COLO829 (cell line): ENCODE data around the gene LTBP2.
A peak's percentile ranks its signal among the peaks of the same experiment; 100 is the strongest.

Experiments used
- DNase-seq: peaks from one replicate; pipeline ENCODE4 v3.0.0; 2012; ENCODE audit warnings: low spot score

LTBP2 gene

DNA sequence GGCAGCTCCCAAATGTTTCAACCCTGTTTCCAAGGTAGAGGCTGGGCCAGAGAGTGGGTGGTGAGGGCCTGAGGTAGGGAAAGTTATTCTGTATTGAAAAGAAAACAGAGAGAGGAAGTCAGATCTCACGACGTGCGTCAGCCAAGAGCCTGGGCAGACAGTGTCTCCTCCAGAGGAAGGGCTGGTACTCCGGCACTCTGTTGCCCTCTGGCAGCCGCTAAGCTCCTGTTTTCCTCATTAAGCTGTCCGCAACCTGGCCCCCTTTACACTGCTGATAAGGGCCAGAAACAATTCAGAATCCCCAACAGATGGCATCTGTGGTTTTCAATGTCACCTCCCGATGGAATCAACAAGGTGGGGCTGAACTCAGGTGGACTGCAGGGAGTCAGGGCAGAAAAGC lies 26.0 kb upstream of the LTBP2 start:
- no peak for DNase-seq

DNA sequence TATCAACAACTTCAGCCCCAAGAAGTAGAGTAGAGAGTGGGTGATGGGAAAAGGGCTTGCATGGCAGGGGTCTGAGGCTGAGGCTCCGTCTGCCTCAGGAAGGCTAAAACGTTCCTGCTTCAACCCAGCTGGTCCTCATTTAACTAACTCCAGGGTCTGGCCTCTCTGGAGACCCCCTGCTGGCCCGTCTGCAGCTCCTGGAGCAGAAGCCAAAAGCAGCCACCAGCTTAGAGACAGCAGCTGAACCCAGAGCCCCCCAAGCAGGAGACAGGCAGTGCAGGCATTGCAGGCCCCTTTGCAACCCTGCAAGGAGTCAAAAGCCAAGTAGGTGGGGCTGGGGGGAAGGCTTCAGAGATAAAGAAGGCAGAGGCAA lies 25.1 kb upstream of the LTBP2 start:
- no peak for DNase-seq

DNA sequence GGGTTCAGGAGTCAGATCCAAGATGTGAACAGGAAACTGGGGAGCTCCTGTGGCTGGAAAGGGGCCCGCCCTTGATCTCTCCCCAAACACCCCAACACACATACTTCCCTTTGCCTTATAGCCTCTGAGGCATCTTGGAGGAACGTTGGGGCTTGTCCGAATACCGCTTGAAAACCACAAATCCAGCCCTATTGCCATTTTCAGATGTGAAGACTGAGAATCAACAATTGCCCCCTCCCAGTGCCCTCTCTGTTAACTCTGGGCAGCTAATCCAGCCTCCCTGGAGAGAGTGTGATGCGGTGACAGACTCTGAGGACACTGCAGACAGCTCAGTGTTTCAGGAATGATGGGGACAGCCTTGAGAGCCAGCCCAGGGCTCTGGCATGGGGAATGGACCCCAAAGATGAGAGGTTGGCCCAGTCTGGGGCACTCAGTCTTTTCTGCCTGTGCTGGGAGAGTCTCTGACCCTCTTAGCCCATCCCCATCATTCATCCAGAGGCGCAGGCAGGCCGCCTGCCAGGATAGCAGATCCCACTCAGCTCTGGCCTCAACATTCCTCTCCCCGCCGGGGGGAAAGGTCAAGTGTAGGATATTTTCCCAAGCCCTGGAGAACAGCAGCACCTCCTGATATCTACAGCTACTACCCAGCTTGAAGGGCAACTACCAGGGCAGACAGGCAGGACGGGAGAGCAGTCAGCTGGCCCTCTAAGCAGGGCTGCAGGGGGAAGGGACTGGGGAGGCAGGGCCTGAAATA lies 24.6 kb upstream of the LTBP2 start:
- DNase-seq: no peak

DNA sequence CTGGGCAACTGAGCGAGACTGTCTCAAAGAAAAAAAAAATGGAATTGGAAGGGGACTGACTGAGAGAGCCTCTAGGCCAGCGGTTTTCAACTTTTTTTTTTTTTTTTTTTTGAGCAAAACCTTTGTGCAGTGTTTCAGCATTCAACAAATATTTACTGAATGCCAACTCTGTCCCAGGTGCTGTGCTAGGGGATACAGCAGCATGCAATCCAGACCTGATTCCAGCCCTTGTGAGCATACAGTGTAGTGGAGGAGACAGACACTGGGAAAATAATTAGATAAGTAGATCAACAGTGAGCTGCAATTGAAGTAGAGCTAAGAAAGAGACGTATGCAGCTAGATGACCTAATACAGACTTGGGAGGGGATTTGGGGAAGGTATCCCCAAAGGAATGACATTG lies 23.8 kb upstream of the LTBP2 start:
- DNase-seq: no peak

DNA sequence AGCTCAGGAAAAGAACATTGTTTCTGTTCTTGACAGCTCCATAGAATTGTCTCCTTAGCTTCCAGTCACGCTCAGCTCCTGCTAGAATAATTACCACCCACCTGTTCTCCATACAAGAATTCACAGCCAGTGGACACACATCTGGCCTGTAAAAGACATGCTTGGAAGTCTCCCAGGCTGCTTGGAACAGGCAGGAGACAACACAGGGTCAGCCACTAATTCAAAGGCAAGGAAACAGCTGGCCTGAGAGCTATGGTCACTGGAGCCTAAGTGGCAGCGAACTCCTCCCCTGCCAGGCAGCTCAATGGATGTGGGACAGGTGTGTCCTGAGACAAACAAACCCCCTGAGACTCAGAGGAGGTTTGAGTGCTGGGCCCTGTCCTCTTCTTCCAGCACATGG lies 22.9 kb upstream of the LTBP2 start:
- no peak for DNase-seq

GRCh38 chr14:74634481-74634880 lies 22.4 kb upstream of the LTBP2 start:
- no peak for DNase-seq

DNA sequence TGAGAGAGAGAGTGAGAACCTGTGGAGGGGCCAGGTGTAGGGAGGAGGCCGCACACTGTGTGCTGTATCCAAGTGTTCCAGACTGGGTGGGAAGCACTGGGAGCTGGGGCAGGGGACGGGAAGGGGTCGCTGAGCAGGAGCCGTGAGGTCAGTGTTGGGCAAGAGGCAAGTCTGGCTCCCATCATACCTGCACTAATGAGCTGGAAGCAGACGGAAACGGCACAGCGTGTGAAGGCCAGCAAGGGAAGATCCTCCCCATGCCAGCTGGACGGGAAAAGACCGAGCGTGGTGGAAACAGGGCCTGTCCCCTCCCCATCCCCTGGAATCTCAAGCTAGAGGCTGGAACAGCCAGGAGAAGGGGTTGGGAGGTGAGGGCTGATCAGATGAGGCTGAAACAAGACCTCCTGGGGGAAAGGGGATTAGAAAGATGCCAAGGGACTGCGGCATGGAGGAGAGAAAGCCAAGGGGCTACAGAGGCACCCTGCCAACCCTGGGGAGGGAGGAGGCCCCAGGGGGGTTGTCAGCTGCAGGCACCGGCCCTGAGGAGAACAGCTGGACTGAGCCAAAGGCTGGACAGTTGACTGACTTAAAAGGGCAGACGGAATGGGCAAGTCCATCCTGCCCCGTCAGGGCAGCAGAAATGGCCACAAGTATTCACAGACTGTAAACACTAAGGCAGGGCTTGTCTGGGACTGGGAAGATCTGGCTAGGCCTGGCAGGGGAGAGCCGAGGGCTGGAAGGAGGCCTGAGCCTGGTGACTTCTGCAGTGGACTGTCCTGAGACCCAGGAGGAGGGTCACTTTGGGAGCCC lies 19.0 kb upstream of the LTBP2 start:
- DNase-seq: no peak

GRCh38 chr14:74628418-74628817 lies 16.4 kb upstream of the LTBP2 start:
- DNase-seq: no peak

- no peak for DNase-seq
These were observed 15.0 kb upstream of the LTBP2 start for GRCh38 chr14:74627076-74627475.

DNA sequence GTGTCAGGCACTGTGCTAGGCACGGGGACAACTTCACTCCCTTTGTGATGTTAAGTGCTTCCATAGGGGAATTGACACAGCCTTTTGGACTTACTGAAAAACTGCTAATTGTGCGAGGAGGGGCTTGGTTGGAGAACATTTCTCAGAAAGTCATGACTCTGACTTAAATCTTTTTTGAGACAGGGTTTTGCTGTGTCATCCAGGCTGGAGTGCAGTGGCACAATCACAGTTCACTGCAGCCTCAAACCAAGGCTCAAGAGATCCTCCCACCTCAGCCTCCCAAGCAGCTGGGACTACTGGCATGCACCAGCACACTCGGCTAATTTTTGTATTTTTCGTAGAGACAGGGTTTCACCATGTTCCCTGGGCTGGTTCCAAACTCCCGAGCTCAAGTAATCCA lies 10.2 kb upstream of the LTBP2 start:
- no peak for DNase-seq

- no peak for DNase-seq
These were observed 9.5 kb upstream of the LTBP2 start for GRCh38 chr14:74621556-74621955.

- no peak for DNase-seq
These were observed 8.9 kb upstream of the LTBP2 start for GRCh38 chr14:74620923-74621322.

- peak; percentile 84 for DNase-seq
These were observed 8.5 kb upstream of the LTBP2 start for GRCh38 chr14:74620497-74620921.

DNA sequence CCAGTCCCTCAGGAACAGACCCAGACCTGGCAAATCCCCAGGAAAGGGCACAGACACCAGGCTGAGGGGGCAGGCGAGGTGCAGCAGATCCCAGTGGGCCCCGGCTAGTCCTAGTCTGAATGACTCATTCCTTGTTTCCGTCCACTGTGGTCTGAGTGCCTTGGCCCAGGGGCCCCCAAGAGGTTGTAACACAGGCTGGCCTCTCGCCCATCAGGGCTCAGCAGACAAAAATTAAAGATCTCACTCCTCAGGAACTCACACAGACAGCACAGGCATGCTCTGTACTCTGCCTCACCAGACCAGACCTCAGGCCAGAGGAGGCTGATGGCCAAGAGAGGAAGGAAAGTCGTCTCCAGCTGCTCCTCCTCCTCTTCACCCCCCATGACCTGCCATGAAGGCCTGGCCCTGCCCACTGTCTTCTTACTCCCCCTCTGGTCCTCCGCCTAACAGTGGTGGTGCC lies 7.7 kb upstream of the LTBP2 start:
- DNase-seq: peak; percentile 54

DNA sequence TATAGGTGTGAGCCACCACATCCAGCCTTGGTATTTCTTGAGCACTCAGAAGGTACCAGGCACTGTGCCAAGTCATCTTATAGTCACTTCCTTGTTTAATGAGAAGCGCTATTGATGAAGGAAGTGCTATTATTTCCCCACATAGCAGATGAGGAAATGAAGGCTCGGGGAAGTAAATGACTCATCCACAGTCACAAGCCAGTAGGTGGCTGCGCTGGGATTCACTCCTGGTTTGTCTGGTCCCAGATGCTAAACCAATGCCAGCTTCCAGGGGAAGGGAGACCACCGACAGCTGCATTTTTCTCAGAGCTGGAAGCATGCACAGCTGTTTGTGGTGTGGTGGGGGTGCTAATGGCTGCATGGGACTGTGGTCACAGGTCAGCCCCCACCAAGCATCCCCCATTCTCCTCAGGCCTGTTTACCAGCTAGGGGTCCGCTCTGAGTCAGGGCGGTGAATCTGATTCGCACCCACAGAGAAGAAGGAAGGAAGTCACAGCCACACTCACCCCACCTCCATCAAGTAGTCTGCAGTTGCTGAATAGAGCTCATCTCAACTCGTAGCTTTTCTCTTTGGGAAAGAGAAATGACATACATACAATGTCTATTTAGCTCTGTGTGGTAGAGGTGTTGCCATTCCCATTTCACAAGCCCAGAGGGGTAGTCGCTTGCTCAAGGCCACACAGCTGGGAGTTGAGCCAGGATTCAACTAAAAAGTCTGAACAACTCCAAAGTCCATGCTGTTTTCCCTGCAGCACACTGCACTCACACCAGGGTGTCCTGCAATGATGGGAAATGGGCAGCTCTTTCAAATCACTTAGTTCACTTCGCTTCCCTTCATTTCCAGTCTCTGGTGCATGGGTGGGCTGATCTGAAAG lies 6.3 kb upstream of the LTBP2 start:
- peak; percentile 54 for DNase-seq

GRCh38 chr14:74616996-74617700 lies 5.1 kb upstream of the LTBP2 start:
- DNase-seq: no peak

DNA sequence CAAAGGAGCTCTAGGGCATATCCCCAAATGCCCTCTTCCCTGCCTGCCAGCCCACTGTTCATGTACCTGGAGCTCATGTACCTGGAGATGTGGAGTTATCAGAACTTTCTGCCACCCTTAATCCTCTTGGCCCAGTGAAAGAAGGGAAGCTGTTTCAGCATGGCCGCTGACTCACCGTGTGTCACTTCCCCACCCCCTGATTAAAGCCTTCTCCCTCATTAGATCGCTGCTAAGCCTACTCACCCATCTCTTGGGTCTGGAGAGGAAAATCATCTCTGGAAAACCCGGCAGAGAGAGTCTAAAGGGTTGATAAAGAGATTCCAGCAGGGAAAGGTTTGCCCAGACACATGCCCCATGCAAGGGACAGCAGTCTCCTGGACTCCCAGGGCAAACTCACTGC lies 4.5 kb upstream of the LTBP2 start:
- peak; percentile 43 for DNase-seq

- no peak for DNase-seq
These were observed 3.7 kb upstream of the LTBP2 start for GRCh38 chr14:74615735-74616134.

- no peak for DNase-seq
These were observed 2.8 kb upstream of the LTBP2 start for GRCh38 chr14:74614508-74615495.

DNA sequence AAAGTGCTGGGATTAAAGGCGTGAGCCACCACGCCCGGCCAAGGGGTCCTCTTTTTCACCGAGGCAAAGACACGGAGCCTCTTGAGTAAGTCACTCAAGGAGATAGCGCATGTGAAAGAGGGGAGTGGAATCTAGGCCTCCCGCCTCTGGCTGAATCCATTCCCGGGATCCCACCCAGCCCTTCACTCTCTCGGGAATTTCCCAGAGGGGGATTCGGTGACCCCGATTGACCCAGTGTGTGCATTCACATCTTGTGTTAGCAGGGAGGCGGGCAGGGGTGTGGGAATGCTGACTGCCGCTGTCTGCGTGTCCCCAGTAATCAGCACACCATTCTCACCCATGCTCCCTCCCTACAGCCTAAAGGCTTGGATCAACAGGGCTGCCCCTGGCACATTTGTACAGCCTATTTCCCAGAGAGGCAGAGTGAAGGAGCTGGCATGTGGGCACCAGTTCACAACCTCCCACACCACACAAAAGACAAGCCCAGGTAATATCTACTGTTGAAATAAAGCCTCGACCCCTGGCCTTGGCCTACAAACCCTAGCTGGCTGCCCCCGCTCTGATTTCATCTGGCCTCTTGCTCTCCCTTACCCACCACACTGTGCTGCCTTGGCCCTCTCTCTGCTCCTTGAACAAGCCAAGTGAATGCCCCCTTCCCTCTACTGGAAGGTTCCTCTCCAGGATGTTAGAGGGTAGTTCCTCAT lies 1.3 kb upstream of the LTBP2 start:
- no peak for DNase-seq
